ENCODE results near the gene MED16.

DNA sequence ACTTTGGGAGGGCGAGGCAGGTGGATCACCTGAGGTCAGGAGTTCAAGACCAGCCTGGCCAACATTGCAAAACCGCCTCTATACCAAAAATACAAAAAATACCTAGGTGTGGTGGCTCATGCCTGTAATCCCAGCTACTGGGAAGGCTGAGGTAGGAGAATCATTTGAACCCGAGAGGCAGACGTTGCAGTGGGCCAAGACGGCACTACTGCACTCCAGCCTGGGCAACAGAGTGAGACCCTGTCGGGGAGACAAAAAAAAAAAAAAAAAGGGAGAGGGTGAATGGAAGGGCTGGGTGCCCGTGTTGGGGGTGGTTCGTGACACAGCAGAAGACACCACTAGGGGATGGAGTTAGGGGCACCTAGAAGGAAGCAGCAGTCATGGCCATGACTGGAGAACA lies 22.7 kb downstream of the MED16 start:
- TF ChIP-seq, protein P1, sequence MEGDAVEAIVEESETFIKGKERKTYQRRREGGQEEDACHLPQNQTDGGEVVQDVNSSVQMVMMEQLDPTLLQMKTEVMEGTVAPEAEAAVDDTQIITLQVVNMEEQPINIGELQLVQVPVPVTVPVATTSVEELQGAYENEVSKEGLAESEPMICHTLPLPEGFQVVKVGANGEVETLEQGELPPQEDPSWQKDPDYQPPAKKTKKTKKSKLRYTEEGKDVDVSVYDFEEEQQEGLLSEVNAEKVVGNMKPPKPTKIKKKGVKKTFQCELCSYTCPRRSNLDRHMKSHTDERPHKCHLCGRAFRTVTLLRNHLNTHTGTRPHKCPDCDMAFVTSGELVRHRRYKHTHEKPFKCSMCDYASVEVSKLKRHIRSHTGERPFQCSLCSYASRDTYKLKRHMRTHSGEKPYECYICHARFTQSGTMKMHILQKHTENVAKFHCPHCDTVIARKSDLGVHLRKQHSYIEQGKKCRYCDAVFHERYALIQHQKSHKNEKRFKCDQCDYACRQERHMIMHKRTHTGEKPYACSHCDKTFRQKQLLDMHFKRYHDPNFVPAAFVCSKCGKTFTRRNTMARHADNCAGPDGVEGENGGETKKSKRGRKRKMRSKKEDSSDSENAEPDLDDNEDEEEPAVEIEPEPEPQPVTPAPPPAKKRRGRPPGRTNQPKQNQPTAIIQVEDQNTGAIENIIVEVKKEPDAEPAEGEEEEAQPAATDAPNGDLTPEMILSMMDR (IDR thresholded peaks at IDR 0.05; ENCODE audit: low read length): no peak
- TF ChIP-seq EZH2 (IDR thresholded peaks at IDR 0.05; ENCODE audit: borderline replicate concordance, low read length): no peak
